ENCODE data around the gene LARGE1. TPM values are rescaled to one million over a fixed set of nuclear protein-coding genes. Genes with fewer than 3 reads are reported as not detected.

Gene LARGE1
- total RNA-seq, 1 experiment from 2014 or later, result 4.6 TPM

- no peak for DNase-seq (ENCODE audit: low spot score)
These were observed 196.4 kb downstream of the LARGE1 start for GRCh38 chr22:33723915-33724314.

- no peak for DNase-seq (ENCODE audit: low spot score)
These were observed 197.5 kb downstream of the LARGE1 start for GRCh38 chr22:33722816-33723215.

DNA sequence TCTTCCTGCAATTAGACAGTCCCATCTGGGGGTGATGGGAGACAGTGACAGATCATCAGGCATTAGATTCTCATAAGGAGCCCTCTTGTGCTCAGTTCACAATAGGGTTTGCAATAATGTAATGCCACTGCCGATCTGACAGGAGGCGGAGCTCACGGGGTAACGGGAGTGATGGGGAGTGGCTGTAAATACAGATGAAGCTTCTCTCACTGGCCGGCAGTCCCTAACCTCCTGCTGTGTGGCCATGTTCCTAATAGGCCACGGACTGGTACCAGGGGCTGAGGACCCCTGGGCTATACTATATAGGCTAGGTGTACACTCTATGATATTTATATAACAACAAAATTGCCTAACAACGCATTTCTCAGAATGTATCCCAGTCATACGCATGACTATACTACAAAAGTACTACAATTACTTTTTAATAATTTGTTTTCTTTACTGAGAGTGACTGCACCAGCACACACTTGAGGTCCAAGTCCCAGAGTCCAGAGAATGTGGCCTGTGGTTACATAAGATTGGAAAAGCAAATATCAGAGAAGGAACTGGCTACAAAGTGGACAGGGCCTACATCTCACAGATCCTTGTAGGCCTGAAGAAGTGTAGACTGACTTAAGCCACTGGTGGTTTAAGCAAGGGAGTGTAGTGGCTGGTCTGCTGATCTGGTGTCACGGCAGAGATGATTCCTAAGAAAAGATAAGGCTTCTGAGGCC, 200.0 kb downstream of the LARGE1 start:
- DNase-seq (ENCODE audit: low spot score), result no peak

DNA sequence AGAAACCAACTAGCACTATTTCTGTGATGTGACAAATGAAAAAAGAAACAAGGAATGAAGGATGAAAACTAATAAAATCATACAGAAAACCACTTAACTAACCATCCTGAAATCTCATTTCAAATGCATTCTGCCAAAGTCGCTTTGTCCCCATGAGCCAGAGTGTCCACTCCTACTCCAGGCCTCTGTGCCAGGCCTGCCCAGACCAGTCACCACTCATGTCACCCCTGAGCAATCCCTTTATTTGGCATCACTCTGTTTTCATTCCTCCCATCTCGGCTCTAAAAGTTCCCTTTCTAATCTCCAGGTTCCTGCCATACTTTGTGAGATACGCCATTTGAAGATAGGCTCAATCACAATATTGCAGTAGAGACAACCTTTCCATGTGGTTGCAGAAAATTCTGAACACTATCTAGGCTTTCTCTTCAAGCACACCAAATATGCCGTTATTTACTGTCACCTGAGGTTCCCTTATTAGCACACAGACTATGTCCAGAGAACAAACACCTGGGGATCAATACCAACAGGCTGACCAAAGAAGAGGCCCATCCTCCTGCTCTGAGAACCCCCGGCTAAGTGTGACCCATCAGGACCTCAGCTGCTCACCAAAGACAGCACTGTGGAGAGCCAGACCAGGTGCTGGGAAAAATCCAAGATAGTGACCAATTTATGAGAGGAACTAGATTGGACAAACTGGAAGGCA, 202.4 kb downstream of the LARGE1 start:
- no peak for DNase-seq (ENCODE audit: low spot score)

GRCh38 chr22:33715237-33715985, 204.9 kb downstream of the LARGE1 start:
- no peak for DNase-seq (ENCODE audit: low spot score)

GRCh38 chr22:33710326-33710725, 209.9 kb downstream of the LARGE1 start:
- no peak for DNase-seq (ENCODE audit: low spot score)

GRCh38 chr22:33707581-33707980, 212.7 kb downstream of the LARGE1 start:
- no peak for DNase-seq (ENCODE audit: low spot score)

DNA sequence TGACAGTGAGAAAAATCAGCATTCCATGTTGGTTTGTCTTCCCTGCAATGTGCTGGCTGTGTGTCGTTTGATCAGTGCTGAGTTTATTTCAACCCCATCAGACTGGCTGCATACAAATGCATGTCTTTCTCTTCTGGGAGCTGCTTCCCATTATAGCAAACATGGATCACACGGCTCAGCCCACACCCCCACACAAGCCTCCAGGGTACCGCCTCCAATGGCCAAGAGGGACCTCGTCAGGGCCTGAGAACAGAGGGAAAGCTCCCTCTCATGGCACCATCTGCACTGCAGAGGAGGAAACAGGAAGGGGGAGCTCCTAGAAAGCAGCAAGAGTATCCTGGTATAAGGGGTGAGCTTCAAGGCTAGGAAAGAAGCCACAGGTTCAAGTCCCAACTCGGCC, 214.2 kb downstream of the LARGE1 start:
- no peak for DNase-seq (ENCODE audit: low spot score)

DNA sequence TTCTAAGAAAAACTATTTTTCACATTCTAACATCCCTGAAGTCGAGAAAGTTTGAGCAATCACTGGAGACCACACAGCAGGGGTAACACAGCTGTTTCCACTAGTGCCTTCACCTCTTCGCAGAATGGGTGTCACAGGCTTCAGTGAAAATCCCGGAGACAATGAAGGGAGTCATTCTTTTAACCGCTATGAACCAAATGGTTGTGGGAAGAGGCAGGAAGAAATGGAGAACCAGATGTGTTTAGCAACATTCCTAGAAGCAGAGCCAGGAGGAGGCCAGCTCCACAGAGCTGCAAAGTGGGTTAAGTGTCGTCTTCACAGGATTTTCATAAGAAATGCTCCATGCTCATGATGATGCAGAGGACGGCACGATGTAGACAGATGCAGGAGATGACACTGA, 221.1 kb downstream of the LARGE1 start:
- no peak for DNase-seq (ENCODE audit: low spot score)

DNA sequence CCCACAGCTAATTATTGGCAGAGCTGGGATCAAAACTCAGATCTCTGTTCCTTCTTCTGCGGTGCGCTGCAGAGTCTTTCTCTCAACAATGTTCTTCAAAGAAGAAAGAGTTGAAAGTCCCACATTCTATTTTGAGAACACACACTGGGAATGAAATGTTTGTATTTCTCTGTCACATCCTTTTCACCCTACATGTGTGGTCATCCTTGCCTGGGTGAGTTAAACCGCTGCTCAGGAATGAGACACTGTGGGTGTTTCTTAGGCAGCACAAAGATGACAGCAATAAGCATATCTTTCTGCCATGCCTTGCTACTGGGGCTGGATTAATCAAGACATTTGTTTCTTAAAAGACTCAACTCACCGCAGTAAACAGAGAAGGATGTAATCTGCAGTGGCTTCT, 222.6 kb downstream of the LARGE1 start:
- no peak for DNase-seq (ENCODE audit: low spot score)

GRCh38 chr22:33691057-33691630, 229.1 kb downstream of the LARGE1 start:
- no peak for DNase-seq (ENCODE audit: low spot score)

DNA sequence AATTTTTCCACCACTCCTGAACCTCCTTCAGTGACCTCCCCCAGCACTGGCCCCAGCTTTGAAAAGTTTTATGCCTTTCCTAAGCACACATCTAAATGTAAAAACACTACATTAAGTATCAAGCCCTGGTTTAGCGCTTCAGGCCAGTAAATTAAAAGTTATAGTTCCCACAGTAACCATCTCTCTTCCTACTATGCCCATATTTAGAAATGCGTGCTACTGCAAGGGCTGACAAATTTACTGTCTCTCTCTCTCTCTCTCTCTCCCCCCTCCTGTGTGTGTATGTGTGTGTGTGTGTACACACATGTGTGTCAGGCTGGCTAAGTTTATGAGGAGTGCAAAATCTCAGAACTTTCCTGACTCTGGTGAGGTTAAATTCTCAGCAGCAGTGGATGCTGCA, 231.4 kb downstream of the LARGE1 start:
- DNase-seq (ENCODE audit: low spot score), result no peak

- no peak for DNase-seq (ENCODE audit: low spot score)
These were observed 232.8 kb downstream of the LARGE1 start for GRCh38 chr22:33687464-33687863.

DNA sequence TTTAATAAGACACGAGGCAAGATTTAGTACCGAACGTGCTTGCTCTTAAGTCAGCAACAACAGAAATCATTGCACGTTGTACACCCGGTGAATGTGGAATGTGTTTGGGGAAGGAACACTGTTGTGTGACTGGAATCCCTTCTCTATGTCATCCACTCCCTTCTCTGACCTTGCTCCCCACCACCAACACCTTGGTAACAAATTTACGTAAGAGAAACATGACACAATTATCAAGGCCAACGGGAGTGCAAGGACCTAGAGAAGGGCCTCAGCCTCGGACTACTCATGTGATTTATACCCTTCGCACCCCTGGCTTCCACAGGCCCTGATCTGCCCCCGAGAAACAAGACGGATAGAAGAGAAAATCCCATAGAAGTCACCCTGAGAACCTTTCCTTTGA, 236.2 kb downstream of the LARGE1 start:
- no peak for DNase-seq (ENCODE audit: low spot score)

GRCh38 chr22:33682927-33683326, 237.3 kb downstream of the LARGE1 start:
- no peak for DNase-seq (ENCODE audit: low spot score)

DNA sequence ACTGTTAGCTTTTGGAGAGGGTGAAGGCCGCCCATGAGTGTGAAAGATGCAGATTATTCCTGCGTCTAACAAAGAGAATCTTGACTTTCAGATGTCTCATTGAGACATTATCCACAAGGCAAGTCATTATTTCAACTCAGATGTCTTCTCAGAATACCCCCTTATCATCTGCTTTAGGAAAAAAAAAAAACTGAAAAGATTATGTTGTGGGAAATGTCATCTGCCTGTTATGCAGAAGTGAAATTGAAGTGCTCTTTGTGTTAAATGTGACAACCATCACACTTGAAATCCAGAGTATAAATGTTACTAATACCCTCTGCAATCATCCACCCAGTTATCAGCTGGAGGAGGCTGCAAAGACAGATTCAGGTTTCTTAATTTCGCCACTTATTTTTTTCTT, 239.6 kb downstream of the LARGE1 start:
- no peak for DNase-seq (ENCODE audit: low spot score)

DNA sequence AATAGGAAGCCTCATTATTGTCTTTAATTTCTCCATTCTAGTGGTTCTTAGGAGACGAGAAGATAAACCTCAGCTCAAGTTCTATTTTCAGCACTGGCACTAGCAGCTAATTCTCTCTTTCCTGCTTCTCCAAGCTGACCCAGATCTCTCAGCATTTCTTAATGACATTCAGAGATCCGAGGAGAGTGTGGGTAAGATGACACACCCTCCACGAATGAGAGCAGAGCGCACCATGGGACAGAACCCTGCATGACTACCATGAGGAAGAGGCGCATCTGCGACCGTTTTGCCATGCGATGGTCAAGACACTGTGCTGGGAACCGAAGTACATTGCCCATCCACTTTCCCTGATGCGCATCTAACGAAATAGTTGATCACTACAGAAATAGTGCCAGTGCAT, 241.8 kb downstream of the LARGE1 start:
- DNase-seq (ENCODE audit: low spot score), result no peak

- no peak for DNase-seq (ENCODE audit: low spot score)
These were observed 242.7 kb downstream of the LARGE1 start for GRCh38 chr22:33677536-33677935.

GRCh38 chr22:33674357-33674756, 245.9 kb downstream of the LARGE1 start:
- DNase-seq (ENCODE audit: low spot score), result no peak

DNA sequence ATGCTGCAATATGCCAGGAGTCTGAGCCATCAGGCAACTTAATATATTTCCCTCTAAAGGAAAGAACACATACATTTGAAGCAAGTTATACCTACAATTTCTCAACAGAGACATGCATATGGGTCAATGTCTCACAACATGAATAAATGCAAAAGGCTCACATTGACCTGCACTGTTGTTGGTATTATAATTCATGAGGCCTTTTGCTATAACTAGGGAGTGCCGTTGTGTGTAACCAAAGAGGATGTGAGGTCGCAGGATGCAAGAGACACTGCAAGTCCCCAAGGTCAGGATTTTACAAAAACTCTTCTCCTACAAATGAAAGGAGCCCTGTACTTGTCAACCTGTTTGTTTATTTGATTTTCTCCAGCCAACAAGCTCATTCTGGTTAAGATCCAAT, 250.5 kb downstream of the LARGE1 start:
- DNase-seq (ENCODE audit: low spot score), result no peak

DNA sequence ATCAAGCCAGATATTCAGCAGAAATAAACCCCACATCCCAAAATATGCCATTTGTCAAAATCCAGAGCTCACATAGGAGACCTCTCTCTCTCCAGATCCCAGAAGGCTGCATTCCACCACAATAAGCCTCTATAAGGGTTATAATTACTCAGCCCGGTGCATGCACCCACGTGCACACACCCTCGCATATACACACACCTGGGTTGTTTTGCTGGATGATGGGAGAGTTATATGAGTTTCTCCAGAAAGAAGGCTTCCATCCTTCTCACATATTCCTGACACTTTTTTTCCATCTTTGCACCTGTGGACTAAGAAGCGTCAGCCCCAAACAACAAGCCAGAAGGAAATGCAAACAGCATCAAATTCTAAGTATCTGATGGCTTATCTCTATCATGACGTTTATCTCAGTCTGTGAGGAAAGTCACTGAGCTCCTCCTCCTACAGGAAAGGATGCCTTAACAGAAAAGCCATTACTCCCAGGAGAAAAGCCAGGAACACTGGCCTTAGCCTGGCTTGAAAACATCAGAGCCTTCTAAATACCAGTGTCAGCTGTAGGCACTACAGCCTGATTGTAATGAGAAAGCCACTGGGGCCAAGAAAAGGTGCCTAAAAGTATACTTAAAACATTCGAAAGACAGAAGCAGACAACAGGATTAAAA, 253.2 kb downstream of the LARGE1 start:
- DNase-seq (ENCODE audit: low spot score), result no peak

All from H4 (cell line).